Smooth muscle cell (in vitro differentiated cells): Measurements from ENCODE around the gene VKORC1. TPM values are rescaled to one million over a fixed set of nuclear protein-coding genes. Genes with fewer than 3 reads are reported as not detected.
A peak's percentile ranks its signal among the peaks of the same experiment; 100 is the strongest.

Experiments
- DNase-seq: peaks from one replicate; lab custom pipeline; 2025; ENCODE audit not compliant: unreplicated experiment; lab: John Stamatoyannopoulos, UW
- H2AFZ ChIP-seq: fragments of 200-600 bp; sonication (generic); 2 replicates; pipeline ENCODE4 v1.6.0; 2016; ENCODE audit warnings: antibody characterized with exemption, low read depth, mild to moderate bottlenecking
- H3F3A ChIP-seq: fragments of 200-600 bp; sonication (generic); 2 replicates; pipeline ENCODE4 v1.6.0; 2017; ENCODE audit warnings: antibody characterized with exemption, low read depth
- H3K27ac ChIP-seq: fragments of 200-600 bp; sonication (generic); 2 replicates; pipeline ENCODE4 v1.5.1; 2016; ENCODE audit warnings: low read depth, mild to moderate bottlenecking
- H3K27me3 ChIP-seq: fragments of 200-600 bp; sonication (generic); 2 replicates; pipeline ENCODE4 v1.6.1; 2016; ENCODE audit warnings: low read depth, mild to moderate bottlenecking
- H3K36me3 ChIP-seq: fragments of 200-600 bp; sonication (generic); 2 replicates; pipeline ENCODE4 v1.5.1; 2016; ENCODE audit warnings: low read depth
- H3K4me1 ChIP-seq: fragments of 200-600 bp; sonication (generic); 2 replicates; pipeline ENCODE4 v1.5.1; 2016; ENCODE audit warnings: low read depth
- H3K4me2 ChIP-seq: fragments of 200-600 bp; sonication (generic); 2 replicates; pipeline ENCODE4 v1.6.0; 2016; ENCODE audit warnings: mild to moderate bottlenecking
- H3K4me3 ChIP-seq: fragments of 200-600 bp; sonication (generic); 2 replicates; pipeline ENCODE4 v1.5.1; 2016; ENCODE audit warnings: mild to moderate bottlenecking
- H3K79me2 ChIP-seq: fragments of 200-600 bp; sonication (generic); 2 replicates; pipeline ENCODE4 v1.6.0; 2016; ENCODE audit warnings: low read depth, mild to moderate bottlenecking
- H3K9ac ChIP-seq: fragments of 200-600 bp; sonication (generic); 2 replicates; pipeline ENCODE4 v1.6.0; 2016; ENCODE audit warnings: low read depth
- H3K9me3 ChIP-seq: fragments of 200-600 bp; sonication (generic); replicated peaks from 2 replicates; pipeline ENCODE4 v1.5.1; 2016; ENCODE audit warnings: low read depth
- H4K20me1 ChIP-seq: fragments of 200-600 bp; sonication (generic); 2 replicates; pipeline ENCODE4 v1.6.0; 2016; ENCODE audit warnings: low read depth
- WGBS: methylation state at CpG from one replicate; pipeline ENCODE4 v1.1.7; 2016; ENCODE audit warnings: low lambda C conversion rate; 5-methylcytosine and 5-hydroxymethylcytosine counted together
- polyA plus RNA-seq: library from polyadenylated mRNA; unstranded; fragments of >200 nt; fragmentation: Nextera tagmentation; extraction: Ambion mirVana; gene quantifications from 2 replicates; pipeline ENCODE4 v1.2.1, GENCODE V29; 2016
- total RNA-seq: library from RNA; depleted of rRNA; stranded (reverse); fragments of >200 nt; gene quantifications from 2 replicates; pipeline ENCODE4 v1.2.3, GENCODE V29; 2014
- TF ChIP-seq, protein P1 (sequence below): fragments of 200-600 bp; sonication (generic); IDR thresholded peaks from 2 replicates; pipeline ENCODE4 v1.5.1; 2017; ENCODE audit warnings: borderline replicate concordance, mild to moderate bottlenecking, antibody characterized with exemption; ENCODE audit not compliant: insufficient read depth, poor library complexity, severe bottlenecking

Gene VKORC1
- total and polyA plus RNA-seq, 2 experiments from 2014 or later, result 253 to 394 TPM

DNA sequence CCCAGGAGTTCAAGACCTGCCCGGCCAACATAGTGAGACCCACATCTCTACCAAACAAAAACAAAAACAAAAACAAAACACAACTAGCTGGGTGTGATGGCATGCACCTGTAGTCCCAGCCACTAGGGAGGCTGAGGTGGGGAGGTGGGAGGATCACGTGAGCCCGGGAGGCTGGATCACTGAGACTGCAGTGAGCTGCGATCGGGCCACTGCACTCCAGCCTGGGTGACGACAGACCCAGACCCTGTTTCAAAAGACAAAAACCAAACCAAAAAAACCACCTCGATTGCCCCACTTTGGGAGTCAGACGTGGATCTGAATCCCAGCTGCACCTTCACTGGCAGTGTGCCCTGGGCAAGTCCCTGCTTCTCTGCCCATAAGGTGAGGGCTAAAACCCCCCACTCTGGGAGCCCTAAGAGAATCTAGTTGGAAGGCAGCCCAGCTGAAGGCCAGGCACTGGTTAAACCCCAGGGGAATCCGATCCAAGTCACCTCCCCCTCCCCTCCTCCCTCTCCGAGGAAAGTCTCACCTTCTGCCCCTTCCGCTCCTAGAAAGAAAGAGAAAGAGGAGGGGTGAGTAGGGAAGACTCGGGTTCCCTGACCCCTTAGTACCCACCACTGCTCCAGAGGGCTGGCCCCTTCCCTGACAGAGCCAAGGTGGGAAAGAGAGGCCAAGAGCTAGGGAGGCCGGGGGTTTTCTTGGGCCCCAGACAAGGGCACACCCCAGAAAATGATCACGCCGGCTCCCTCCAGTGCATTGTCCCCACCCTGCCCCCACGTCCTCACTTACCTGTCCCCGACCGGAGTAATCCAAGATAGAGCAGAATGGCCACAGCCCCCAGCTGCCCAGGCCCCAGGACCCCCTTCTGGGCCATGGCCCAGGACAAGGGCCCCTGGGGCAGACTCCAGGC lies 40.3 kb upstream of the VKORC1 start:
- Histone ChIP-seq H4K20me1 (peaks cover 5% of the 10 kb centered on the region), H3K27ac (peak overlapping the region; percentile 56), H3K36me3 (no peaks in the 10 kb centered on the region), H3K4me2 (peak overlapping the region; percentile 80), H3K9me3 (no peaks in the 10 kb centered on the region), H3F3A (no peaks in the 10 kb centered on the region), H2AFZ (no peak overlapping the region), H3K9ac (peak overlapping the region; percentile 58), H3K79me2 (no peaks in the 10 kb centered on the region), H3K4me1 (peaks cover 11% of the 10 kb centered on the region), H3K27me3 (no peaks in the 10 kb centered on the region), H3K4me3 (peak overlapping the region; percentile 49)
- TF ChIP-seq, protein P1, sequence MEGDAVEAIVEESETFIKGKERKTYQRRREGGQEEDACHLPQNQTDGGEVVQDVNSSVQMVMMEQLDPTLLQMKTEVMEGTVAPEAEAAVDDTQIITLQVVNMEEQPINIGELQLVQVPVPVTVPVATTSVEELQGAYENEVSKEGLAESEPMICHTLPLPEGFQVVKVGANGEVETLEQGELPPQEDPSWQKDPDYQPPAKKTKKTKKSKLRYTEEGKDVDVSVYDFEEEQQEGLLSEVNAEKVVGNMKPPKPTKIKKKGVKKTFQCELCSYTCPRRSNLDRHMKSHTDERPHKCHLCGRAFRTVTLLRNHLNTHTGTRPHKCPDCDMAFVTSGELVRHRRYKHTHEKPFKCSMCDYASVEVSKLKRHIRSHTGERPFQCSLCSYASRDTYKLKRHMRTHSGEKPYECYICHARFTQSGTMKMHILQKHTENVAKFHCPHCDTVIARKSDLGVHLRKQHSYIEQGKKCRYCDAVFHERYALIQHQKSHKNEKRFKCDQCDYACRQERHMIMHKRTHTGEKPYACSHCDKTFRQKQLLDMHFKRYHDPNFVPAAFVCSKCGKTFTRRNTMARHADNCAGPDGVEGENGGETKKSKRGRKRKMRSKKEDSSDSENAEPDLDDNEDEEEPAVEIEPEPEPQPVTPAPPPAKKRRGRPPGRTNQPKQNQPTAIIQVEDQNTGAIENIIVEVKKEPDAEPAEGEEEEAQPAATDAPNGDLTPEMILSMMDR, result no peak
- DNase-seq, result no peak
- 17% methylated on average over 18 of the region's 18 CpGs for WGBS

DNA sequence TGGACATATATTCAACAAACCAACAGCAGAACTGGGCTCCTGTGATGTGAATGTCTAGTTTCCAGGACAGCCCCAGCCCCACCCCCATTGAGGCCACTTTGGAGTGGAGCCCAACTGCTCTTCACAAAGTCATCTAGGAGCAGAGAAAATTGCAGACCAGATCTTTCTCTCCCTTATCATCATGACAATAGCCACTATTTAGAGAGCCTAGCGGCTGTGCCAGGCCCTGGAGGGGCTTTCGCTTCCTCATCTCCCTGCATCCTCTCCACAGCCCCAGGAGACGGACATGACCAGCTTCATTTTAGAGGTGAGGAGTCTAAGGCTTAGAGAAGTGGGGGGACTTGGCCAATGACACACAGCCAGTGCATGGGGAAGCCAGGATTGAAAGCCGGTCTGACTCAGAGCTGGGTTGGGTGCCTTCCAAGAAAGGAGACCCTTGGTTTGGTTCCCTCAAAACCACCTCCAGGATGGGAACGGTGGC lies 39.5 kb upstream of the VKORC1 start:
- Histone ChIP-seq H3K4me1 (peaks cover 11% of the 10 kb centered on the region), H3K27ac (no peak overlapping the region), H2AFZ (no peak overlapping the region), H3K36me3 (no peaks in the 10 kb centered on the region), H3K79me2 (no peaks in the 10 kb centered on the region), H4K20me1 (peaks cover 5% of the 10 kb centered on the region), H3K4me2 (peak overlapping the region; percentile 80), H3K9me3 (no peaks in the 10 kb centered on the region), H3K9ac (no peak overlapping the region), H3F3A (no peaks in the 10 kb centered on the region), H3K4me3 (peak overlapping the region; percentile 49), H3K27me3 (no peaks in the 10 kb centered on the region)
- DNase-seq, result no peak
- TF ChIP-seq, protein P1, result no peak
- 34% methylated on average over 5 of the region's 5 CpGs for WGBS

- Histone ChIP-seq H3K4me1 (peaks cover 8% of the 10 kb centered on the region), H3K79me2 (no peaks in the 10 kb centered on the region)
- 94% methylated on average over 6 of the region's 6 CpGs for WGBS
Observed at GRCh38 chr16:31133046-31133501, 38.5 kb upstream of the VKORC1 start.

More at GRCh38 chr16:31133046-31133501, 38.5 kb upstream of the VKORC1 start:
- H3F3A ChIP-seq, result no peaks in the 10 kb centered on the region
- H3K9me3 ChIP-seq, result no peaks in the 10 kb centered on the region
- peaks cover 5% of the 10 kb centered on the region for H4K20me1 ChIP-seq
- no peaks in the 10 kb centered on the region for H3K27me3 ChIP-seq
- no peak overlapping the region for H3K4me2 ChIP-seq
- no peak overlapping the region for H3K27ac ChIP-seq
- no peak overlapping the region for H3K4me3 ChIP-seq
- no peak overlapping the region for H2AFZ ChIP-seq
- no peak overlapping the region for H3K9ac ChIP-seq
- DNase-seq, result no peak
- H3K36me3 ChIP-seq, result no peaks in the 10 kb centered on the region
- TF ChIP-seq, protein P1, result no peak
